Right hindlimb (tissue), 1 donor: ENCODE data around the gene MYL7.
A peak's percentile ranks its signal among the peaks of the same experiment; 100 is the strongest.

Experiments
- DNase-seq: peaks from one replicate; pipeline ENCODE4 v3.0.0-alpha.2; 2018

The MYL7 gene

GRCh38 chr7:44110719-44111635 is 30.2 kb downstream of the MYL7 start:
- no peak for DNase-seq

DNA sequence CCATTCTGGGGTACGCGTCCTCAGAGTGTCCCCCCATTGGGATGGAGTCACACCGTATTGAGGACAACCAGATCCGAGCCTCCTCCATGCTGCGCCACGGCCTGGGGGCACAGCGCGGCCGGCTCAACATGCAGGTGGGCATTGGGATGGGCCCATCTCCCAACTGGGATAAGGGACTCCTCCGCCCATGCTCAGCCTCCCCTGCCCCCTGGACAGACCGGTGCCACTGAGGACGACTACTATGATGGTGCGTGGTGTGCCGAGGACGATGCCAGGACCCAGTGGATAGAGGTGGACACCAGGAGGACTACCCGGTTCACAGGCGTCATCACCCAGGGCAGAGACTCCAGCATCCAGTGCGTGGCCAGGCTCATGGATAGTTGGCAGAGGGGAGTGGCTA is 31.1 kb downstream of the MYL7 start:
- no peak for DNase-seq

DNA sequence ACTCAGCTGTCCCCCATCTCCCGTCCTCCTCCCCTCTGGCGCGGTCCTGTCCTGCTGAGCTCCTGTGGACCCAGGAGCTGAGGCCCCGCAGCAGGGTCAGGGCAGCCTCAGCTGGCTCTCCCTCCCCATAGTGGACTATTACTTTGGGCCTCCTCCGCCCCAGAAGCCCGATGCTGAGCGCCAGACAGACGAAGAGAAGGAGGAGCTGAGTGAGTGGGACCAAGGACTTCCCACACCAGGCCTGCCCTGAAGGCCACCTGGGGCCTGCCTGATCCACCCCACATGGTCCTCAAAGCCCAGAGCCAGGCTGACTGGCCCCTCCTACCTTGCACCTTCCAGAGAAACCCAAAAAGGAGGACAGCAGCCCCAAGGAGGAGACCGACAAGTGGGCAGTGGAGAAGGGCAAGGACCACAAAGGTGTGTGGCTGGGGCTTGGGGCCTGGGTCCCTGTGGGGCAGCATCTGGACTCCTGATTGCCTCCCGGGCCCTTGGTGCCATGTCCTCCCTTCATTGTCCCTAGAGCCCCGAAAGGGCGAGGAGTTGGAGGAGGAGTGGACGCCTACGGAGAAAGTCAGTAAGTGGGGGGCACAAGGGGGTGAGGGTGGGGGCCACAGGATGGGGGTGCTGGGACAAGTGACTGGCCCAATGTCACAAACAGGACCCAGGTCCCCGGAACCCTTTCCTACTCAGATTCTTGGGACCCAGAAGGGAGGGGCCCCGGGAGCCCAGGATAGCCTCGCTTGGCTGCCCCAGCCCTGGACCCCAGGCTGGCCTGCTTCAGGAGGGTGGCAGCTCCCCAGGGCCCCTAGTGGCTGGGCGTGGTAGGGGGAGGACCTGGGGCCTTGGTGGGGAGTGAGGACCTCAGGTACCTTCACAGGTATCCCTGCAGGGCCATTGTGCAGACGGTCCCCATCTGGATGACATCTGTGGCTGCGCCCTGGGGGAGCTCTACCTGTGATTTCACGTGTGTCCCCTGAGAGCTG is 32.1 kb downstream of the MYL7 start:
- no peak for DNase-seq

DNA sequence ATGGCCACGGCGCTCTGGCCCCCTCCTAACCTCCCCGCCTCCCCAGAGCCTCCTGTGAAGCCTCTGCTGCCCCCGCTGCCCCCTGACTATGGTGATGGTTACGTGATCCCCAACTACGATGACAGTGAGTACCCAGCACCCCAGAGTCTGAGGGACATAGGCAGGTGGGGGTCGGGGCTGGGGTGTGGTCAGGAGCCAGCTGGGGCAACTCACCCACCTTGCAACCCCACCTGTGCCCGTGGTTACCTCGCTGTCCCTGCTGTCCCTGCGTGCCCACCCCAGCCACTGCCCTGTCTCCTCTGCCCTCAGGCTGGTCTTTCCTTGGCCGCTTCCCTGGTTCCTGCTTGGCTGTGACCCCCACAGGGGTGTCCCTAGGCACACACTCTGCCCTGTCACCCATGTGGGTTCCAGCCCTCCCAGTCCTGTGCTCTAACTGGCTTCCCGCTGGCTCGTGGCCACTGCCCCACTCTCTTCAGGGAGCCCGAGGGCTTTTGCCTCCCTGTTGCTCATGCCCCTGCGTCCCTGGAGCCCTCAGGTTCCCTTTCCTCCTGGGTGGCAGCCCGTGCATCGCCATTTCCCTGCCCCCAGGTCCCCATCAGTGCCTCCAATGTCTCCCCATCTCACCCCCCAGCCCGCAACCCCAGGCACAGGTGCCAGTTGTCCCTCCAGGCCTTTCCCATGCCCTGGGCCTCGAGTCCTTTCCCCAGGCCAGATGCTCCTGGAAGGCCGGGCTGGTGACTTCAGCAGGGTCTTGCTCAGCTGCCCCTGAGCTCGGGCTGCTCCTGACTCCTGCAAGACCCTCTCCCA is 33.0 kb downstream of the MYL7 start:
- no peak for DNase-seq

DNA sequence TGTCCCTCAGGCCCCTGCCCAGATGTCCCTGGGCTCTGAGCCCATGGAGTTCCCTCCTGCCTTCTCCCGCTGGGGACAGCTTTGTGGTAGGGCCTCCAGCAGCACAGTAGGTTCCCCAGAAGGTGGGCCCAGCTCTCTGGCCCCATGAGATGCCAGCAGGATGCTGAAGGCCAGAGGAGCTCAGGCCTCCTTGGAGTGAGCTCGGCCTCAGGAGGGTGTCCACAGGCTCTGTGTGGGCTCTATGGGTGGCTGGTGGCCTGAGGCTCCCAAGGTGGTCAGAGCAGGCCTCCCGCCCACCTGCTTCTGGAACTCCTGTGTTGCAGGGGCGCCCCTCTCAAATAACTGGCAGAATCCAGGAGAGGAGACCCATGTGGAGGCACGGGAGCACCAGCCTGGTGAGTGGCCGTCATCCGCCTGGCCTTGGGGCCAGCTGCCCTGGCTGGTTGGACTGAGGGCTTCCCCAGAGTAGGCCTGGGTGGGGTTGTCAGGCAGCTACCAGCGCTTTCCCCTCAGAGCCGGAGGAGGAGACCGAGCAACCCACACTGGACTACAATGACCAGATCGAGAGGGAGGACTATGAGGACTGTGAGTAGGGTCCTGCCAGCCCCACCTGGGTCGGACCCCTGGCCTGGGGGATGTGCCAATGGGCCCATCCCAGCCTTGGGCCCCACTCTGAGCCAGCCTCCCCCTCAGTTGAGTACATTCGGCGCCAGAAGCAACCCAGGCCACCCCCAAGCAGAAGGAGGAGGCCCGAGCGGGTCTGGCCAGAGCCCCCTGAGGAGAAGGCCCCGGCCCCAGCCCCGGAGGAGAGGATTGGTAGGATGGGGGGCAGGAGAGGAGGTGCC is 33.8 kb downstream of the MYL7 start:
- no peak for DNase-seq

- no peak for DNase-seq
These were observed 34.6 kb downstream of the MYL7 start for GRCh38 chr7:44106311-44107065.

DNA sequence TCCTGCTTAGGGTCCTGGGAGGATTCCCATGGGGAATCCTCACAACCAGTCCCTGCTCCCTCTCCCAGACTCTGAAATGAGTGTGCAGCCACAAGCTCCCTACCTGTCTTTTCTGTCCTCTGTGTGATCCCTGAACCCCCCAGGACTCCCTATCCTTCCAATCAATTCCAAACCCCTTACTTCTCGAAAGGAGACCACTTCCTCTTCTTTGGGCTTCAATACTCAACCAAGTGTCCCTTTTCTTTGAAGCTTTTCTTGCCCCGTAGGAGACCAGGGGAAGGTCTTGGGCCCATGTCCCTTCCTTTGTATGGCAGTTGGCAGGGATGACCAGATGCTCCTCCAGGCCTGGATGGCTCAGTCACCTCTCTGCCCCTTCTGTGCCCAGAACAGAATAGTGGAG is 35.3 kb downstream of the MYL7 start:
- DNase-seq, result no peak

DNA sequence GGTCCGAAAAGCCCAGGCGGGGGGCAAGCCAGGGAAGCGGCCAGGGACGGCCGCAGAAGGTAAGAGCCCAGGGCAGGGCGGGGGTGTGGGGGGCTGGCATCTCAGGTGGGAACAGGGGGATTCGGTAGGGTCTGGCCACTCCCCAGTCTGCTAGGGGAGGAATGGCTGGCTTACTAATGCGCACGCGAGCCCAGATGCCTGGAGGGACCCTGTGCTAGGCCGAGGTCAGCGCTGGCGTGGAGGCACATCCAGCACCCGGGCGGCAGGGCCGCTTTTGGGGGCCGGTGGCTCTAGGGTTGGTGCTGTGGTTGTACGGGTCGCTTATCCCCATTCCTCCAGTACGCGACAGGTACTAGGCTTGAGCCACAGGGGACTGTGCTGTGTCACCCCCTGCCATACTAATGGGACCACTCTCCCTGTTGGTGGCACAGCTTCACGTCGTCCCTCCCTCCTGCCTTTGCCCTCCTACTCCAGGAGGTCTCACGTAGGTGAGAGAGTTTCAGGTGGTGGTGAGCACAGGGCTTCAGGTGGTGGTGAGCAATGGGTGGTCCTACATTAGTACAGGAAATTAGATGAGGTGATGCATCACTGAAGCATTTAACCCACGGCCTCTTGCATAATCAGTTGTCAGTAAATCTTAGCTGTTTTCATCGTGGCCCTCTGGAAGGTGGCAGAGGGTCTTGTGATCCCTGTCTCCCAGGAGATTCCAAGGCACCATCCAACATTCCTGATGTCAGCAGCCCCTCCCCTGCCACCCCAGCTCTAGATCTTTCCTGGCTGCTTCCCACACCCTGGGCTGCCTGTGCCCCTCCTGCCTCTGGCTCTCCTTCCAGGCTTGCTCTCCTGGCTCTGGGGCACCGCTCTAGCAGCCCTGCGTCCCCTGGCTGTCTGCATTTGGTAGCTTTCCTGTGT is 36.0 kb downstream of the MYL7 start:
- peak; percentile 62 for DNase-seq

DNA sequence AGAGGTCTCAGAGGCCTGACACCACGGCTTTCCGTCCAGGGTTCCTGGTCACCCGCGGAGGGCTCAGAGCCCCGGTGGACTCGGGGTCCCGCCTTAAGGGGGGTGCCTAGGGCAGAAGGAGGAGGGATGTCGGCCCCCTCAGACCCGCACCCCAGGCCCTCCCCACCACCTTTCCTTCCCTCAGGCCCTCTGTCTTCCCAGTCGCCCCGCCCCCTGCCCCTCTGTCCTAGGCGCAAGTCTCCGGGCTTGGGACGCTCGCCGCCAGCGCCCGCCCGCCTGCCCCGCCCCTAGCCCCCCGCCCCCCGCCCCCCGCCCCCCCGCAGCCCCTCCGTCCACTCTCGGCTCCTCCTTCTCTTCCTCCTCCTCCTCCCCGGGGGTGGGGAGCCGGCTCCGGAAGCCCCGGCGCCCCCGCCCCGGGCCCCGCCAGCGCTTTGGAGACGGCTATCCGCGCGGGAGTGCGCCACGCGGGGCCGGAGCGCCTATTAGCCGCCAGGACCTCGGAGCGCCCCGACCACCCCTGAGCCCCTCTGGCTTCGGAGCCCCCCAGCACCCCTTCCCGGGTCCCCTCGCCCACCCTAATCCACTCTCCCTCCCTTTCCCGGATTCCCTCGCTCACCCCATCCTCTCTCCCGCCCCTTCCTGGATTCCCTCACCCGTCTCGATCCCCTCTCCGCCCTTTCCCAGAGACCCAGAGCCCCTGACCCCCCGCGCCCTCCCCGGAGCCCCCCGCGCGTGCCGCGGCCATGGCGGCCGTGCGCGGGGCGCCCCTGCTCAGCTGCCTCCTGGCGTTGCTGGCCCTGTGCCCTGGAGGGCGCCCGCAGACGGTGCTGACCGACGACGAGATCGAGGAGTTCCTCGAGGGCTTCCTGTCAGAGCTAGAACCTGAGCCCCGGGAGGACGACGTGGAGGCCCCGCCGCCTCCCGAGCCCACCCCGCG is 36.9 kb downstream of the MYL7 start, which contains the start of gene AEBP1:
TSS of gene AEBP1 (plus strand) at position 423 of the 937 bp plus-strand sequence. CDS start at position 744, 321 bp downstream.
- DNase-seq, result peak; percentile 80

- DNase-seq, result no peak
These were observed 37.6 kb downstream of the MYL7 start for GRCh38 chr7:44103566-44103922.

DNA sequence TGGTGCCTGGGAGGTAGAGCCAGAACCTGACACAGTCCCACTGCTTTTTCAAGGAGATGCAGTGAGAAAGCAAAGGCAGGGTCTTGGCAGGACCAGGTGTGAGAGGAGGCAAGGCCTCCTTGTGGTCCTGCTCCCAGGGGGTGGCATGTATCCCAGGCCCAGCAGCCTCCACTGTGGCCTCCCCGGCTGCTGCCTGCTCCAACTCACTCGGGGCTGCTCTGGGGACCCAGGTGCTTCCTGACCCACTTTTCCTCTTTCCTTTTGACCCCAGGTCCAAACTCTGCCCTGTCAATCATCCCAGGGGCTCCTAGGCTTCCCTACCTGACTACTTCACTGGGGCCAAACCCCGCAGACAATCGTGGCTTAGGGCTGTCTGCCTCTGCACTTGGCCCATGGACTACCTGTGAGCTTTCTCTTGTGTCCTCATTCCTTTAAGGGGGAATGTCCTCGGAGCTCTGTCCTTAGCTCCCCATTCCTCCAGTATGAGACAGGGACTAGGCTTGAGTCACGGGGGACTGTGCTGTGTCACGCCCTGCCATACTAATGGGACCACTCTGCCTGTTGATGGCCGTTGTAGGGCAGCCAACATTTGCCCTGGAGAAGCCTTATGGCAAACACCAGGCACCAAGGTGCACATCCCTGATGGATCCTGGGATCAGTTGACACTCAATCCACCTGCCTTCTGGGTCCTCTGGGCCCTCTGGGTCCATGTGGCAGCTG is 38.1 kb downstream of the MYL7 start:
- no peak for DNase-seq

DNA sequence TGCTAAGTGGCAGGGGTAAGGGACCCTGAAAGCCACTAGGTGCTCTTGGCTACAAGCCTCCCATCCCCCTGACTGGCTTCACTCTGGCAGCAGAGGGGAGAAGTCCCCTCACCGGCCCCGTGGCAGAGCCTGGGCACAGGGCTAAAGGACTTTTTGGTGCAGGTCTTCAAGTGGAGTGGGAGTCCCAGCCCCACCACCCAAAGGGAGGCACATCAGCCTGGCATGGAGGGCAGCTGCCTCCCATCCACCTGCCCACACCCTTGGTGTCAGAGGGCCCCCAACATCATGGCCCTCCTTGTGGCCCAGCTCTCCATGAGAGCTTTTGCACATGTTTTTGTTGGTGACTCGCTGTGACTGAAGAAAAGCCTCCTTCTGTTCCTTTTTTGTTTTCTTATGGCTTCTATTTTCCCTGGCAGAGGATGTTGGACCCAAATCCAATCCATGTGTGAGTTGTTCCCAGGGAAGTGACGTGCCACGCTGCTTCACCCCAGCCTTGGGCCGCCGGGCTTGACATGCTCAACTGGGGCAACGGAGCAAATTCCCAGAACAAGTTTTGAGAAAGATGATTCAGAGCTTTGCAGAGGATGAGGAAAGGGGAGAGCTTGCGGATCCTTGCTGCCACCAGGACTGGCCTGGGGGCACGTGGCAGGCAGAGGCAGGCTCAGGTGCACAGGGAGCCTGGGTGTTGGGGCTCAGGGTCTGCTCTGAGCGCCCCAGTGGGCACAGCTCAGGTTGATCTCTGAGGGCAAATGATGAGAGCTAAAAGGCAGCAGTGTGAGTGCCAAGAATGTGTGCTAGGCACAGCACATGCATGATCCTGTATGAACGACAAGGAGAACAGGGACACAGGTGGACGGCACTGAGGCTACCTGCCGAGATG is 38.9 kb downstream of the MYL7 start:
- DNase-seq, result no peak

GRCh38 chr7:44101303-44101965 is 39.7 kb downstream of the MYL7 start:
- no peak for DNase-seq

DNA sequence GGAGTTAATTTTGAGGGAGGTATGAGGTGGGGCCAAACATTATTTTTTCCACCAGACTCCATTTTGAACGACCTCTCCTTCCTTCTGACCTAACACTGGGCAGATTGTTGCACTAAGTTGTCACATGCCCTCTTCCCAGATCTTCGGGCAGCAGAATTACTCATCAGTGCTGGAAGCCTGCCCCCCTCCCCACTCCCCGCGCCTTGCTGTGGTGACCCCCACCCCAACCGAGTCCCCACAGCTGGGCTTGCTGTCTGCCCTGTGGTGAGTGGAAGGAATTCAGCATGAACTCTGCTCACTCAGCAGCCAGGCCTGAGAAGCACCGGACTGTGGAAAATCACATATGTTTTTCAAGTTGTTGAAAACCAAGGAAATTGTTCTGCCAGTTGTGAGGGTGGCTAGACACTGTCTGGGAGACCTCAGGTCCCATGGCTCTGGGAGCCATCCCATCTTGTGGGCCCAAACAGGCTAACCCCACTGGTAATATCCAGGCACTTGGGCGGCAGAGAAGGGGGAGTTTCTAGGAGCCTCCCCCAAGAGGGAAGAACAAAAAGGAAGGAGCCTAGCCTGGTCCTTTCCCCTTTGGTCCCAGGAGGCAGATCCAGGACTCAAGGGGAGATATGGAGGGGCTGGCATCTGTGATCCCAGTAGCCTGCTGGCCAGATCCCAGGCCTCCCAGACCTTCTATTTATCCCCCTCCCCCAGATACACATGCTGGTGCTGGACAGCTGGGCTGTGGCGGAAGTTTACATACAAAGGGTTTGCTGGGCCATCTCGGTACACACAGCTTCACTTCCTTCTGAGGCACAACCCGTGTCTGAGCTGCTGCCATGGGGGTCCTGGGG is 40.5 kb downstream of the MYL7 start:
- DNase-seq, result peak; percentile 84

DNA sequence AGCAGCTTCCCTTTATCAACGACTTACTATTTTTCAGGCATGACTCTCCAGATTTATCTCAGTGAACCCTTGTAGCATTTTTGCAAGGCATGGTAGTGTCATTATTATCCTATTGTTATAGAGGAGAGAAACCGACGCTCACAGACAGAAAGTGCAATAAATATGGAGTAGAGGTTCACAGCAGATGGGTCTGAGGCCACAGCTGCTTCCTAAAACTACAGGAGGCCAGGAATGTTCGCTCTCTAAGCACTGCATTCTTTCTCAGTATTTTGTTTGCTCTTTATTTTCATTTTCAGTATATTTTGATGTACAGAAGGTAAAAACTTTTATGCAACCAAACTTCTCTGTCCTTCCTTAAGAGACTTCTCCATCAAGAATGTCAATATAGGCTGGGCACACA is 41.5 kb downstream of the MYL7 start:
- no peak for DNase-seq
